IMR-90 (cell line): ENCODE measurements around the gene OR5B21. TPM values are rescaled to one million over a fixed set of nuclear protein-coding genes. Genes with fewer than 3 reads are reported as not detected.

ENCODE experiments used
- ATAC-seq: fragments of 200-7000 bp; cut with Tn5 transposase; 2 replicates; pipeline ENCODE4 v1.9.1; 2020; ENCODE audit warnings: low read depth, mild to moderate bottlenecking, moderate library complexity
- BruUV-seq: library from RNA; stranded (reverse); fragments of 400-500 nt; replicated peaks from 2 replicates; lab custom pipeline; 2021; lab: Mats Ljungman, UMichigan
- CTCF ChIA-PET: fragments of 300-600 bp; formaldehyde crosslinking; extraction: SDS; loops from one replicate; lab custom pipeline; 2021; ENCODE audit warnings: antibody characterized with exemption; lab: Yijun Ruan, JAX
- POLR2A ChIA-PET: fragments of 300-600 bp; sonication (Branson Sonifier 250); formaldehyde crosslinking; loops from one replicate; lab custom pipeline; 2022; ENCODE audit warnings: antibody characterized with exemption; ENCODE audit not compliant: unreplicated experiment; lab: Charles Lee
- DNase-seq: peaks from one replicate; pipeline ENCODE4 v3.0.0; 2013
- H2AFZ ChIP-seq: replicated peaks from 2 replicates; pipeline ENCODE3; 2013; ENCODE audit warnings: low read length, mild to moderate bottlenecking; ENCODE audit not compliant: poor library complexity
- H2AK5ac ChIP-seq: 2 replicates; pipeline ENCODE4 v1.6.1; 2013; ENCODE audit warnings: low read depth, low read length, inconsistent platforms
- H2AK9ac ChIP-seq: replicated peaks from 2 replicates; pipeline ENCODE3; 2013; ENCODE audit warnings: mild to moderate bottlenecking, low read depth, low read length, moderate library complexity; ENCODE audit not compliant: poor library complexity
- H2BK120ac ChIP-seq: 2 replicates; pipeline ENCODE4 v1.6.1; 2013; ENCODE audit warnings: low read depth, low read length, inconsistent platforms
- H2BK15ac ChIP-seq: 3 replicates; pipeline ENCODE4 v1.6.1; 2013; ENCODE audit warnings: low read depth, low read length, inconsistent platforms
- H2BK20ac ChIP-seq: 2 replicates; pipeline ENCODE4 v1.6.1; 2013; ENCODE audit warnings: low read depth, mild to moderate bottlenecking, inconsistent platforms, low read length, moderate library complexity
- H2BK5ac ChIP-seq: 2 replicates; pipeline ENCODE4 v1.6.1; 2013; ENCODE audit warnings: mild to moderate bottlenecking, low read depth, low read length, inconsistent platforms; ENCODE audit not compliant: poor library complexity, severe bottlenecking
- H3K14ac ChIP-seq: replicated peaks from 2 replicates; pipeline ENCODE4 v1.6.1; 2013; ENCODE audit warnings: low read depth, low read length, inconsistent platforms
- H3K18ac ChIP-seq: 2 replicates; pipeline ENCODE4 v1.6.1; 2013; ENCODE audit warnings: low read depth, low read length, control low read depth
- H3K23ac ChIP-seq: 2 replicates; pipeline ENCODE4 v1.6.1; 2013; ENCODE audit warnings: low read depth, low read length, inconsistent platforms
- H3K27ac ChIP-seq: 2 replicates; pipeline ENCODE4 v1.5.1; 2013; ENCODE audit warnings: mild to moderate bottlenecking, control low read depth, low read length; ENCODE audit not compliant: insufficient read depth
- H3K27me3 ChIP-seq: 2 replicates; pipeline ENCODE4 v1.6.1; 2013; ENCODE audit warnings: low read length; ENCODE audit not compliant: control insufficient read depth, insufficient read depth
- H3K36me3 ChIP-seq: 2 replicates; pipeline ENCODE4 v1.6.1; 2013; ENCODE audit warnings: low read length, mixed read lengths; ENCODE audit not compliant: control insufficient read depth, insufficient read depth
- H3K4ac ChIP-seq: 2 replicates; pipeline ENCODE4 v1.6.1; 2013; ENCODE audit warnings: low read depth, low read length, inconsistent platforms
- H3K4me1 ChIP-seq: 2 replicates; pipeline ENCODE4 v1.6.1; 2013; ENCODE audit warnings: low read length, mixed read lengths; ENCODE audit not compliant: control insufficient read depth, insufficient read depth
- H3K4me2 ChIP-seq: 2 replicates; pipeline ENCODE4 v1.6.1; 2013; ENCODE audit warnings: low read depth, mild to moderate bottlenecking, control low read depth, low read length, moderate library complexity
- H3K4me3 ChIP-seq: 2 replicates; pipeline ENCODE4 v1.5.1; 2013; ENCODE audit warnings: low read depth, mild to moderate bottlenecking, control low read depth, low read length, moderate library complexity; ENCODE audit not compliant: insufficient read depth
- H3K56ac ChIP-seq: 2 replicates; pipeline ENCODE4 v1.6.1; 2013; ENCODE audit warnings: low read length, inconsistent platforms; ENCODE audit not compliant: insufficient read depth; ENCODE audit errors: extremely low read depth
- H3K79me1 ChIP-seq, 2 experiments: 2 replicates each; pipeline ENCODE4 v1.6.1; 2013; ENCODE audit warnings: low read length in 2 of 2, inconsistent platforms in 1 of 2, low read depth in 1 of 2
- H3K9ac ChIP-seq: 2 replicates; pipeline ENCODE4 v1.6.1; 2013; ENCODE audit warnings: low read depth, low read length, control low read depth
- H3K9me1 ChIP-seq: 2 replicates; pipeline ENCODE4 v1.6.1; 2013; ENCODE audit warnings: low read length, inconsistent platforms; ENCODE audit not compliant: insufficient read depth
- H3K9me3 ChIP-seq: 2 replicates; pipeline ENCODE4 v1.6.1; 2013; ENCODE audit warnings: low read length; ENCODE audit not compliant: control insufficient read depth, insufficient read depth
- H4K20me1 ChIP-seq: 2 replicates; pipeline ENCODE4 v1.6.1; 2013; ENCODE audit warnings: low read length, inconsistent platforms; ENCODE audit not compliant: insufficient read depth
- H4K5ac ChIP-seq: 2 replicates; pipeline ENCODE4 v1.6.1; 2013; ENCODE audit warnings: mild to moderate bottlenecking, low read depth, low read length, control low read depth
- H4K8ac ChIP-seq, 2 experiments: 2 replicates each; pipeline ENCODE4 v1.6.1; 2013; ENCODE audit warnings: low read depth in 2 of 2, low read length in 2 of 2, control low read depth in 1 of 2, inconsistent platforms in 1 of 2
- H4K91ac ChIP-seq: 2 replicates; pipeline ENCODE4 v1.6.1; 2013; ENCODE audit warnings: low read depth, low read length, inconsistent platforms; ENCODE audit not compliant: insufficient read depth
- CEBPB ChIP-seq: IDR thresholded peaks from 2 replicates; pipeline ENCODE4 v1.6.1; 2012; ENCODE audit warnings: low read depth, low read length, improper control_type of control experiment
- NFE2L2 ChIP-seq: fragments of 150-350 bp; IDR thresholded peaks from 2 replicates; pipeline ENCODE4 v1.6.1; 2016; ENCODE audit warnings: low read depth, mild to moderate bottlenecking, low read length
- dilution Hi-C: fragments of 300-500 bp; cut with HindIII; formaldehyde crosslinking; loops from one replicate; pipeline ENCODE4 v1.14.3; 2018; ENCODE audit warnings: low sequenced_read_pairs; ENCODE audit not compliant: unreplicated experiment
- in situ Hi-C: fragments of 300-500 bp; cut with MboI; formaldehyde crosslinking; loops from 3 replicates; pipeline ENCODE4 v1.14.3; 2019; ENCODE audit warnings: low sequenced_read_pairs, inconsistent platforms, mixed read lengths
- intact Hi-C: fragments of 100-400 bp; cut with micrococcal nuclease; formaldehyde crosslinking; loops from 2 replicates; pipeline ENCODE4 v1.10.0; 2022
- polyA plus RNA-seq, 3 experiments: library from polyadenylated mRNA; depleted of rRNA; stranded (reverse); fragments of >200 nt; gene quantifications; 2 replicates each; pipeline ENCODE4 v1.2.3, GENCODE V29; 2012; ENCODE audit warnings: low replicate concordance in 1 of 3
- total RNA-seq: library from RNA; depleted of rRNA; stranded (reverse); fragments of >200 nt; gene quantifications from 2 replicates; pipeline ENCODE4 v1.2.3, GENCODE V29; 2012

OR5B21 gene
- total and polyA plus RNA-seq, 2 of the 4 experiments (the other 2 are of a cell fraction): not detected

DNA sequence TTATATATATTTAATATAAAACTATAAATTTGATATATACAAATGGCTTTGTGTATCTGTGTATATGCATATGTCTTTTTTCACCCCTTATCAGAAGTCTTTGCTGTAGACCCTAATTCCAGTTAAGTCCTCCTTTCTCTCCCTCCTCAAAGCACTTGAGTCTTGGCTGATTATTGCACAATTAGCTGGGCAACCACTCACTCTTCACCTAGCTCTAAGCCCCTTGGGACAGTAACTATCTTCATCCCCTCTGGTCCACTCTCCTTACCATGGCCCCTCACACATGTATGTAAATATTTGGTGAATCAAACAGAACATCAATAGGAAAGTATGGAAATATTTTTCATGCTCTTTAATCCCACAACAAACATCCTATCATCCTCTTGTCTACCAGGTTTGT, 909 bp upstream of the OR5B21 start:
- DNase-seq (no peak), ATAC-seq (no peak)
- Histone ChIP-seq H2BK20ac (peak overlapping the region; percentile 97), H3K9me3 (no peaks in the 10 kb centered on the region), H3K27ac (no peak overlapping the region), H2BK15ac (peak overlapping the region; percentile 22; the same call in 1 of the 3 replicates), H4K5ac (peak overlapping the region; percentile 74; the same call in 1 of the 2 replicates), H3K4ac (peak overlapping the region; percentile 45; the same call in 1 of the 2 replicates), H3K36me3 (no peaks in the 10 kb centered on the region), H3K27me3 (no peaks in the 10 kb centered on the region), H3K79me1 (no peaks in the 10 kb centered on the region), H3K56ac (no peak overlapping the region), H4K20me1 (no peaks in the 10 kb centered on the region), H2AFZ (no peak overlapping the region), H3K23ac (no peak overlapping the region), H3K14ac (0 out of 2 replicates have a peak overlapping the region, but pooled peaks have one; percentile 33), H3K4me2 (no peak overlapping the region), H3K4me3 (no peak overlapping the region), H2AK5ac (no peak overlapping the region), H3K18ac (peak overlapping the region; percentile 85), H3K4me1 (peaks cover 4% of the 10 kb centered on the region; the same call in 1 of the 2 replicates), H4K91ac (peak overlapping the region; percentile 70; the same call in 1 of the 2 replicates), H3K9ac (no peak overlapping the region), H2BK5ac (peak overlapping the region; percentile 83), H2BK120ac (peak overlapping the region; percentile 87), H3K9me1 (peaks cover 2% of the 10 kb centered on the region; the same call in 1 of the 2 replicates), H4K8ac (peak overlapping the region; percentile 41 to 65; a peak in 2 of 4 replicates), H2AK9ac (no peak overlapping the region)
- ChIA-PET POLR2A (interaction anchor here (1.0 kb wide), 1 partner anchor 117 kb away, joined by 4 read pairs; no protein-coding TSS in a partner anchor), CTCF (interaction anchor here (0.6 to 0.7 kb wide), 3 partner anchors 117 to 864 kb away, joined by 3 to 5 read pairs (median 4); no protein-coding TSS in a partner anchor)
- in situ Hi-C loops: loop anchor here (25.0 kb wide), 1 partner anchor 1022 kb away; no protein-coding TSS in a partner anchor
- intact Hi-C loops: no loop called here
- no peak for TF ChIP-seq NFE2L2
- TF ChIP-seq CEBPB: peak; percentile 68; the same call in 1 of the 2 replicates
- dilution Hi-C loops: no loop called here
- BruUV-seq: no TSS peak
